Measurements from ENCODE around the gene KRTAP10-1.

GRCh38 chr21:44539991-44540666, at the start of gene KRTAP10-1:
- TF ChIP-seq TAF1 (IDR thresholded peaks at IDR 0.05; ENCODE audit: low read depth, low read length) (no peak), POLR2A (IDR thresholded peaks at IDR 0.05; ENCODE audit: low read depth, low read length) (no peak), POU2F2 (IDR thresholded peaks at IDR 0.05; ENCODE audit: low read depth, low read length) (no peak), PAX5 (IDR thresholded peaks at IDR 0.05; ENCODE audit: insufficient read depth, low read length, severe bottlenecking) (no peak), POLR2AphosphoS5 (IDR thresholded peaks at IDR 0.05; ENCODE audit: low read depth, low read length) (no peak)
